ENCODE data around the gene TCN2. TPM values are rescaled to one million over a fixed set of nuclear protein-coding genes. Genes with fewer than 3 reads are reported as not detected.

TCN2 gene
- total RNA-seq, 6 experiments from 2014 or later, result 2.3 to 3.2 (median 2.9) TPM

DNA sequence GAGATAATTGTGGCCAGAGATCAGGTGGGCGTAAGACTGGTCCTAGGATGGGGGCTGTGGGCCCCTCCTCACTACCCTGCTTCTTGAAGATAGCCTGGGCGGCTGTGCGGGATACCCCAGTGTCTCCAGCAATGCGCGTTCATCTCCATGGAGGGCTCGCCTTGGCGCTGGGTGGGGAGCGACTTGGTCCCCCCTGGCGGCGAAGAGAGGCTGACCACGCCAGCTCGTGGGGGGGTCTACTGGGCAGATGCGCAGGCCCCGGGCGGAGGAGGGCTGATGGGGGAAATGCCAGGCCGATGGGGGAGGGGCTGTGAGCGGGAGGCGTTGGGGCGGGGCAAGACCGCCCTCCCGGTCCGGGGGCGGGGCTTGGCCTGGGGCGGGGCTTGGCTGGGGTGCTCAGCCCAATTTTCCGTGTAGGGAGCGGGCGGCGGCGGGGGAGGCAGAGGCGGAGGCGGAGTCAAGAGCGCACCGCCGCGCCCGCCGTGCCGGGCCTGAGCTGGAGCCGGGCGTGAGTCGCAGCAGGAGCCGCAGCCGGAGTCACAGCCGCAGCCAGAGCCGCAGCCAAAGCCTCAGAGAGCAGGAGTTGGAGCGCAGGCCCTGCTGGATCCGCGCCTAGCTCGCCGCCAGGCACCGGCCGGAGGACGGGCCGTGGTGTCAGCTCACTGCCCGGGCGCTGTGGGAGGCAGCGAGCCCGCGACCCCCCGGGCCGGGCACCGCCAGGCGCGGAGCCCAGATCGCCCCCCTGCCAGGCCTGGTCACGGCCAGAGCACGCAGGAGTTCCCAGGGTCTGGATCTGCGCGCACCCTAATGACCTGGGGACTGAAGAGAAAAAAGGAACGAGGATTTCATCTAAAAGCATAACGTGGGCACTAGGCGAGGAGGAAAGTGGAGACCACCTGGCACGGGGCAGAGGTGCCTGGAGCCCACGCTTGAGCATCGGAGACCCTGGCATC, 28.6 kb downstream of the TCN2 start, which contains the start of gene SLC35E4:
TSS of gene SLC35E4 (plus strand) at position 509 of the 953 bp plus-strand sequence. CDS start 670 bp downstream, outside the sequence.
- Mint-ChIP-seq H3K27me3 (ENCODE audit: insufficient read depth) (no peaks in the 10 kb centered on the region), H3K36me3 (ENCODE audit: low read depth) (peaks cover 5% of the 10 kb centered on the region; the same call in 1 of the 2 replicates), H3K27ac (peak within 1 kb of the TSS; percentile 89), H3K4me3 (peak within 1 kb of the TSS; percentile 88), H3K9me3 (no peaks in the 10 kb centered on the region), H3K4me1 (ENCODE audit: low read depth) (peaks cover 18% of the 10 kb centered on the region)
- peak; percentile 82 for DNase-seq
- TF ChIP-seq, protein P1, sequence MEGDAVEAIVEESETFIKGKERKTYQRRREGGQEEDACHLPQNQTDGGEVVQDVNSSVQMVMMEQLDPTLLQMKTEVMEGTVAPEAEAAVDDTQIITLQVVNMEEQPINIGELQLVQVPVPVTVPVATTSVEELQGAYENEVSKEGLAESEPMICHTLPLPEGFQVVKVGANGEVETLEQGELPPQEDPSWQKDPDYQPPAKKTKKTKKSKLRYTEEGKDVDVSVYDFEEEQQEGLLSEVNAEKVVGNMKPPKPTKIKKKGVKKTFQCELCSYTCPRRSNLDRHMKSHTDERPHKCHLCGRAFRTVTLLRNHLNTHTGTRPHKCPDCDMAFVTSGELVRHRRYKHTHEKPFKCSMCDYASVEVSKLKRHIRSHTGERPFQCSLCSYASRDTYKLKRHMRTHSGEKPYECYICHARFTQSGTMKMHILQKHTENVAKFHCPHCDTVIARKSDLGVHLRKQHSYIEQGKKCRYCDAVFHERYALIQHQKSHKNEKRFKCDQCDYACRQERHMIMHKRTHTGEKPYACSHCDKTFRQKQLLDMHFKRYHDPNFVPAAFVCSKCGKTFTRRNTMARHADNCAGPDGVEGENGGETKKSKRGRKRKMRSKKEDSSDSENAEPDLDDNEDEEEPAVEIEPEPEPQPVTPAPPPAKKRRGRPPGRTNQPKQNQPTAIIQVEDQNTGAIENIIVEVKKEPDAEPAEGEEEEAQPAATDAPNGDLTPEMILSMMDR (IDR thresholded peaks at IDR 0.05), result peak; percentile 59

DNA sequence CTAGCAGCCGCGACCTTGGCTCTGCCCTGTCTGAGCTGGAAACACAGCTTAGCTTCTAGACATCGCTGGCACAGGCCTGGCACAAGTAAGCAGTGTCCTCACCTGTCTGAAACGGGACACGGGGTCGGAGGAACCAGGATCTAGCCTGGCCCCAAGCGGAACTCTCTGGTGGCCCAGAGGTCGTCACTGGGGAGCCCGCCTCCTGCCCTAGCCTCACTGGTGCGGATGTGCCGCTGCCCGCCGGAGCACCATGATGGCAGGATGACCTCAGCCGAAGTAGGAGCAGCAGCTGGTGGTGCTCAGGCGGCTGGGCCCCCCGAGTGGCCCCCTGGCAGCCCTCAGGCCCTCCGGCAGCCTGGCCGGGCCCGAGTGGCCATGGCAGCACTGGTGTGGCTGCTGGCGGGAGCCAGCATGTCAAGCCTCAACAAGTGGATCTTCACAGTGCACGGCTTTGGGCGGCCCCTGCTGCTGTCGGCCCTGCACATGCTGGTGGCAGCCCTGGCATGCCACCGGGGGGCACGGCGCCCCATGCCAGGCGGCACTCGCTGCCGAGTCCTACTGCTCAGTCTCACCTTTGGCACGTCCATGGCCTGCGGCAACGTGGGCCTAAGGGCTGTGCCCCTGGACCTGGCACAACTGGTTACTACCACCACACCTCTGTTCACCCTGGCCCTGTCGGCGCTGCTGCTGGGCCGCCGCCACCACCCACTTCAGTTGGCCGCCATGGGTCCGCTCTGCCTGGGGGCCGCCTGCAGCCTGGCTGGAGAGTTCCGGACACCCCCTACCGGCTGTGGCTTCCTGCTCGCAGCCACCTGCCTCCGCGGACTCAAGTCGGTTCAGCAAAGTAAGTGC, 29.5 kb downstream of the TCN2 start:
- peaks cover 18% of the 10 kb centered on the region for H3K4me1 Mint-ChIP-seq (ENCODE audit: low read depth)
- H3K9me3 Mint-ChIP-seq, result no peaks in the 10 kb centered on the region
- H3K36me3 Mint-ChIP-seq (ENCODE audit: low read depth), result peaks cover 5% of the 10 kb centered on the region; the same call in 1 of the 2 replicates
- no peaks in the 10 kb centered on the region for H3K27me3 Mint-ChIP-seq (ENCODE audit: insufficient read depth)
- peak overlapping the region; percentile 88 for H3K4me3 Mint-ChIP-seq
- H3K27ac Mint-ChIP-seq, result peak overlapping the region; percentile 78
- TF ChIP-seq, protein P1 (IDR thresholded peaks at IDR 0.05), result no peak
- no peak for DNase-seq

DNA sequence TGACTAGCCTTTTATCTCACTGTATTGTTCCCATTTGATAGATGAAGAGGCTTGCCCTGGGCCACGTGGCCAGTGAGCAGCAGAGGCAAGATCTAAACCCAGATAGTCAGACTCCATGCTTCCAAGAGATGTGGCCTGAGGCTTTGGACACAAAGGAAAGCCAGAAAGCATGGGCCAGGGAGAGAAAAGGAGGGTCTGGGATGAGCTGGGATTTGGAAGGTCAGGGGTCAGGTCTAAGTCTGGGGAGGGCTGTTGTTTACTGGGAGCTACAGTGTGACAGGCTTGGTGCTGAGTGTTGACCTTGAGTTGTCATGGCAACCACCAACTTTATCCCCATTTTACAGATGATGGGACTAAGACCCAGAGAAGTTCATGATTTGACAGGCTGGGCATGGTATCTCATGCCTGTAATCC, 30.7 kb downstream of the TCN2 start:
- Mint-ChIP-seq H3K27me3 (ENCODE audit: insufficient read depth) (no peaks in the 10 kb centered on the region), H3K27ac (peak overlapping the region; percentile 44), H3K36me3 (ENCODE audit: low read depth) (peaks cover 5% of the 10 kb centered on the region; the same call in 1 of the 2 replicates), H3K9me3 (no peaks in the 10 kb centered on the region), H3K4me1 (ENCODE audit: low read depth) (peaks cover 18% of the 10 kb centered on the region), H3K4me3 (peak overlapping the region; percentile 88)
- DNase-seq, result no peak
- TF ChIP-seq, protein P1 (IDR thresholded peaks at IDR 0.05), result no peak

DNA sequence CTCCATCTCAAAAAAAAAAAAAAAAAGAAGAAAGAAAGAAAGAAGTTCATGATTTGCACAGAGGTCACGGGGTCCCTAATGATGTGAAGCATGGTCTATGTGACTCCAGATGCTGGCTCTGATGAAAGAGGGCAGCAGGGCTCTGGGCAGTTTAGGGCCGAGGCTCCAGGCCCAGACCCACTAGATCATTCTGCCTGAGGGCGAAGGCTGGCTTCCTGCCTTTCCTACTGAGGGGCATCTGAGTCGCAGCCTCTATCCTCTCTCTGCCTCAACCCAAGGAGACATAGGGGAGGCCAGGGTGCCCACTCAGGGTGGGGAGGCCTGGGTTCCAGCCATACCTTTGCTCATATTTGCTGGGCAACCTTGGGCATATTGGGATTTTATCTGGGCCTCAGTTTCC, 33.4 kb downstream of the TCN2 start:
- Mint-ChIP-seq H3K27ac (no peak overlapping the region), H3K4me3 (no peak overlapping the region), H3K36me3 (ENCODE audit: low read depth) (peaks cover 5% of the 10 kb centered on the region; the same call in 1 of the 2 replicates), H3K9me3 (no peaks in the 10 kb centered on the region), H3K4me1 (ENCODE audit: low read depth) (peaks cover 29% of the 10 kb centered on the region), H3K27me3 (ENCODE audit: insufficient read depth) (no peaks in the 10 kb centered on the region)
- TF ChIP-seq, protein P1 (IDR thresholded peaks at IDR 0.05), result no peak
- no peak for DNase-seq

DNA sequence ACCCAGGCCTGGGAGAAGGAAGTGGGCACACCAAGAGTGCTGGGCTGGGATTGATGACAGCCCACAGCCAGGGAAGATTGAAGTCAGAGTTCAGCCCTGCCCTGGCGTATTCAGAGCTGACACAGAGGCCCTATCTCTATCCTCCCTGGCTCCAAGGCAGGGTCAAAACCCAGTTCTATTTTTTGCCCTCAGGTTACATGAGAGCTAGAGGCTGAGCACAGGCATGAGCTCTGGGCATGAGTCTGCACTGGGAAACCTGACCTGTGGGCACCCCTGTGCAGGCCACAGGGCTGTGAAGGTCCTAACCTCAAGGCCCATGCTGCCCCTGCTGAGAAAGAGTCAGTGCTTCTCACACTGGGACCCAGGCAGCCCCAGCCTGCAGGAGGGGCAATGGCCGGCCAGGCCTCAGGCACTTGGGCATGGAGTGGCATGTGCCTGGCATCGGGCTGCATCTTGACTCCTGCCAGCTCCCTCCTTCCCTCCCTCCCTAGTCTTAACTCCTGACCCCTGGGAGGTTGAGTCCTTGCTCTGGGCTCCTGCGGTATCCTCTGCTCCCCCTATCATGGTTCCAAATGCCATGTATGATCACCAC, 34.0 kb downstream of the TCN2 start:
- Mint-ChIP-seq H3K27ac (no peak overlapping the region), H3K4me3 (no peak overlapping the region), H3K36me3 (ENCODE audit: low read depth) (peaks cover 5% of the 10 kb centered on the region; the same call in 1 of the 2 replicates), H3K4me1 (ENCODE audit: low read depth) (peaks cover 29% of the 10 kb centered on the region), H3K9me3 (no peaks in the 10 kb centered on the region), H3K27me3 (ENCODE audit: insufficient read depth) (no peaks in the 10 kb centered on the region)
- no peak for DNase-seq
- TF ChIP-seq, protein P1 (IDR thresholded peaks at IDR 0.05), result no peak
